Measurements from ENCODE around the gene DLGAP3.

Gene DLGAP3

DNA sequence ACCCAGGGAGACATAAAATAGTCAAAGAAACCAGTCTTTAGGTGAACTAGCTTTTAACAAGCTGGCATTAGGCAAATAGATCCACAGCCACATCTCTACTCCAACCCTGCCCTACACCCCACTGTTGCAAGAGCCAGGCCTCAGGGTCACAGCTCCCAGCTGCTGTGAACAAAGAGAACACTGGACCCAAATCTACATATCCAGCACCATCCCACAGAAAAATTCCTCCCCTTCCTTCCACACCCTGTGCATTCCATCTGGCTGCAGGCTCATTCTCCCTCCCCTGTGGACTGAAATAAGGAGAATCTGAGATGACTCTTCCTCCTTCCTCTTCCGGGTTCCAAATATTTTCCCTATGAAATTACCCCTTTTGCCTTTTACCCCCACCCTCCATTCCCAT is 23.2 kb downstream of the DLGAP3 start:
- DNase-seq, result no peak
- Histone ChIP-seq H3K9me3 (ENCODE audit: insufficient read depth, low read depth, low read length) (no peaks in the 10 kb centered on the region), H3K27ac (ENCODE audit: low read depth, low read length) (no peak overlapping the region), H3K4me2 (ENCODE audit: low read length) (no peak overlapping the region), H3K27me3 (ENCODE audit: insufficient read depth, low read length) (no peaks in the 10 kb centered on the region), H3K4me1 (ENCODE audit: control insufficient read depth in 1 of 2, insufficient read depth in 2 of 2, low read length in 2 of 2) (no peaks in the 10 kb centered on the region), H3K36me3 (ENCODE audit: control insufficient read depth in 1 of 2, insufficient read depth in 2 of 2, low read length in 2 of 2) (no peaks in the 10 kb centered on the region), H3K79me2 (ENCODE audit: control insufficient read depth, insufficient read depth, low read length, poor library complexity) (no peaks in the 10 kb centered on the region), H3K14ac (ENCODE audit: low read length) (no peak overlapping the region), H2BK120ac (ENCODE audit: insufficient read depth, low read length, poor library complexity) (no peak overlapping the region), H3K23ac (ENCODE audit: low read length) (no peak overlapping the region), H3K79me1 (ENCODE audit: low read length) (no peaks in the 10 kb centered on the region), H4K12ac (ENCODE audit: low read depth, low read length) (no peak overlapping the region), H2AK5ac (ENCODE audit: low read length) (no peak overlapping the region), H3K9ac (ENCODE audit: low read length) (no peak overlapping the region), H3K4me3 (ENCODE audit: low read depth, low read length) (no peak overlapping the region), H2AFZ (ENCODE audit: insufficient read depth, low read length, poor library complexity) (no peak overlapping the region), H3K18ac (ENCODE audit: low read length) (no peak overlapping the region), H2BK12ac (ENCODE audit: low read length) (no peak overlapping the region), H4K91ac (ENCODE audit: low read depth, low read length) (no peak overlapping the region), H2BK5ac (ENCODE audit: low read depth, low read length, poor library complexity) (no peak overlapping the region), H4K8ac (ENCODE audit: low read depth, low read length) (no peak overlapping the region), H3K4ac (ENCODE audit: low read depth, low read length) (no peak overlapping the region)
- no CpG with 5 or more reads among the region's 1 CpG for WGBS (ENCODE audit: extremely low coverage, insufficient coverage, insufficient read length)

DNA sequence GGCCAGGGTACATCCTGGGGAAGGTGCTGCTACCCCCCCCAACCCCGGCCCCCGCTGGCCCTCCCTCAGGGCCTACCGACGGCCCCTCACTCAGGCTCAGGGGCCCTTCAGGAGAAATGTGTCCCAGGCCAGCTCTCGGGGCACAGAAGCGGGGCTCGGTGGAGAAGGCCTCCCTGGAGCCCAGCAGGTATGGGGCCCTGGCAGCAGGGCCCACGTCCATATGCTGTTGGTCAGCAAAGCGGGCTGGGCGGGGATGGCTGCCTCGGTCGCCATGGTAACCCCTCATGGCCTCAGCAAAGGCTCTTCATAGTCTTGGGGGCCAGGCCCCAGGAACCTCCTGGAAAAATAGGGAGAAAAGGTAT is 24.4 kb downstream of the DLGAP3 start:
- no peak overlapping the region for H2BK120ac ChIP-seq (ENCODE audit: insufficient read depth, low read length, poor library complexity)
- H4K91ac ChIP-seq (ENCODE audit: low read depth, low read length), result no peak overlapping the region
- H4K12ac ChIP-seq (ENCODE audit: low read depth, low read length), result no peak overlapping the region
- H3K4me2 ChIP-seq (ENCODE audit: low read length), result no peak overlapping the region
- no peak overlapping the region for H3K14ac ChIP-seq (ENCODE audit: low read length)
- no peaks in the 10 kb centered on the region for H3K4me1 ChIP-seq (ENCODE audit: control insufficient read depth in 1 of 2, insufficient read depth in 2 of 2, low read length in 2 of 2)
- H3K36me3 ChIP-seq (ENCODE audit: control insufficient read depth in 1 of 2, insufficient read depth in 2 of 2, low read length in 2 of 2), result no peaks in the 10 kb centered on the region
- H3K9me3 ChIP-seq (ENCODE audit: insufficient read depth, low read depth, low read length), result no peaks in the 10 kb centered on the region
- H3K27me3 ChIP-seq (ENCODE audit: insufficient read depth, low read length), result no peaks in the 10 kb centered on the region
- H3K9ac ChIP-seq (ENCODE audit: low read length), result no peak overlapping the region
- H2BK5ac ChIP-seq (ENCODE audit: low read depth, low read length, poor library complexity), result no peak overlapping the region
- no peak overlapping the region for H3K23ac ChIP-seq (ENCODE audit: low read length)
- H3K79me1 ChIP-seq (ENCODE audit: low read length), result no peaks in the 10 kb centered on the region
- H4K8ac ChIP-seq (ENCODE audit: low read depth, low read length), result no peak overlapping the region
- no peak overlapping the region for H2BK12ac ChIP-seq (ENCODE audit: low read length)
- WGBS (ENCODE audit: extremely low coverage, insufficient coverage, insufficient read length), result no CpG with 5 or more reads among the region's 12 CpGs
- H3K4me3 ChIP-seq (ENCODE audit: low read depth, low read length), result no peak overlapping the region
- no peak overlapping the region for H3K27ac ChIP-seq (ENCODE audit: low read depth, low read length)
- H2AK5ac ChIP-seq (ENCODE audit: low read length), result no peak overlapping the region
- DNase-seq, result no peak
- no peak overlapping the region for H2AFZ ChIP-seq (ENCODE audit: insufficient read depth, low read length, poor library complexity)
- no peaks in the 10 kb centered on the region for H3K79me2 ChIP-seq (ENCODE audit: control insufficient read depth, insufficient read depth, low read length, poor library complexity)
- H3K4ac ChIP-seq (ENCODE audit: low read depth, low read length), result no peak overlapping the region
- H3K18ac ChIP-seq (ENCODE audit: low read length), result no peak overlapping the region

DNA sequence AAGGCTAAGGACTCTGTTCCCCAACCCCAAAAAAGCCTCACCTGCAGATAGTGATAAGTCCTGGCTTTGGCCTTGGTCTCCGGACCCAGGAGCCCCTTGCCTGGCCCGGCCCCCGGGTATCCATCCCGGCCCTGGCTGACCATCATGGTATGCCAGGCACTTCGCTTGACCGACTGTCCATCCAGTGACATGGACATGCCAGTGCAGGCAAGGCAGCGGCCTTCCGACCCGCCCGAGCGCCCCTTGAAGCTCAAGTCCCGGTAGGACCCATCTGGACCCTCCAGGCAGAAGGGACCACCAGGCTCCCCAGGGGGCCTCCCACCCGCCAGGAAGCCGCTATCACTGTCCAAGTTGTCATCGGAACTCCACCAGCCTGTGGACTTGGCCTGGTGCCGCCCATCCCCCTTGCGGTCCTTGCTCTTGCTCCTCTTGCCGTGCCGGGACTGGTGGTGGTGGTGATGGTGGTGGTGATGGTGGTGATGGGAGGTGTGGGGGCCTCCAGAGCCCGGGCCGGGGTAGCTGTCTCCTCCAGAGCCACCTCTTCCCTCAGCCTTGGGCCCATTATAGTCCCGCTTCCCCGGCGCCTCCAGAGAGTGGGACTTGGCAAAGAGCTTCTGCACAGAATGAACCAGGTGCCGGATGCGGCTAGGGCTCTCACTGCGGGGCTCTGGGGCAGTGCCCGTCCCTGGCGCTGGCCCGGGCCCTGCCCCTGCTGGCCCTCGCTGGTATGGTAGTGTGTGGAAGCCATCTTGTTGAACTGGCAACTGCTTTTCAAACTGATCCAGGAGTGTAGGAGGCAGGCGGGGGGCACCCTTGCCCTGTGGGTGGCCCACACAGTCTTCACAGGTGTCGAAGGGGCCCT is 25.0 kb downstream of the DLGAP3 start:
- no peak overlapping the region for H2AK5ac ChIP-seq (ENCODE audit: low read length)
- no peak overlapping the region for H4K12ac ChIP-seq (ENCODE audit: low read depth, low read length)
- no peak overlapping the region for H4K91ac ChIP-seq (ENCODE audit: low read depth, low read length)
- H4K8ac ChIP-seq (ENCODE audit: low read depth, low read length), result no peak overlapping the region
- H3K27ac ChIP-seq (ENCODE audit: low read depth, low read length), result no peak overlapping the region
- no peak for DNase-seq
- H2BK12ac ChIP-seq (ENCODE audit: low read length), result no peak overlapping the region
- no peaks in the 10 kb centered on the region for H3K9me3 ChIP-seq (ENCODE audit: insufficient read depth, low read depth, low read length)
- no peaks in the 10 kb centered on the region for H3K36me3 ChIP-seq (ENCODE audit: control insufficient read depth in 1 of 2, insufficient read depth in 2 of 2, low read length in 2 of 2)
- H3K4me3 ChIP-seq (ENCODE audit: low read depth, low read length), result no peak overlapping the region
- H3K14ac ChIP-seq (ENCODE audit: low read length), result no peak overlapping the region
- no peak overlapping the region for H3K18ac ChIP-seq (ENCODE audit: low read length)
- no peak overlapping the region for H3K9ac ChIP-seq (ENCODE audit: low read length)
- no peak overlapping the region for H2BK120ac ChIP-seq (ENCODE audit: insufficient read depth, low read length, poor library complexity)
- H3K79me2 ChIP-seq (ENCODE audit: control insufficient read depth, insufficient read depth, low read length, poor library complexity), result no peaks in the 10 kb centered on the region
- WGBS (ENCODE audit: extremely low coverage, insufficient coverage, insufficient read length), result no CpG with 5 or more reads among the region's 33 CpGs
- no peak overlapping the region for H3K4ac ChIP-seq (ENCODE audit: low read depth, low read length)
- H2BK5ac ChIP-seq (ENCODE audit: low read depth, low read length, poor library complexity), result no peak overlapping the region
- no peaks in the 10 kb centered on the region for H3K27me3 ChIP-seq (ENCODE audit: insufficient read depth, low read length)
- no peaks in the 10 kb centered on the region for H3K79me1 ChIP-seq (ENCODE audit: low read length)
- no peak overlapping the region for H3K4me2 ChIP-seq (ENCODE audit: low read length)
- H3K4me1 ChIP-seq (ENCODE audit: control insufficient read depth in 1 of 2, insufficient read depth in 2 of 2, low read length in 2 of 2), result no peaks in the 10 kb centered on the region
- H2AFZ ChIP-seq (ENCODE audit: insufficient read depth, low read length, poor library complexity), result no peak overlapping the region
- H3K23ac ChIP-seq (ENCODE audit: low read length), result no peak overlapping the region

DNA sequence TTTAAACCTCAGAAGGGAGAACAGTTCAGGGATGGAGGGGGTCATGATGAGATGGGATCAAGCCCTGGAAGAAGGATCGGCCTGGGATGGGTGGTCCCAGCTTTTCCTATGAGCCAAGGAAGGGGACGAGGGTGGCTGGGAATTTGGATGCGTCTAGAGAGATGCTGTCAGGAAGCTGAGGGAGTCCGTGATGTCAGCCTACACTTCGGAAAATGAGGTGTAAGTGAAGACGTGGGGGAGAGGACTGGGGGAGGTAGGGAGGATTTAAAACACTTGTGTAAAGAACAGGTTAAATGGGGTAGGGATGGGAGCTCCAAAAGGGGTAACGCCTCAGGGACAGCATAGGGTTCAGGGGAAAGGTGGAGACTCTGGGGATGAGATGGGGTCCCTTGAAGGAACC is 27.5 kb downstream of the DLGAP3 start:
- Histone ChIP-seq H3K4me3 (ENCODE audit: low read depth, low read length) (no peak overlapping the region), H3K14ac (ENCODE audit: low read length) (no peak overlapping the region), H3K9me3 (ENCODE audit: insufficient read depth, low read depth, low read length) (no peaks in the 10 kb centered on the region), H4K91ac (ENCODE audit: low read depth, low read length) (no peak overlapping the region), H2BK5ac (ENCODE audit: low read depth, low read length, poor library complexity) (no peak overlapping the region), H3K9ac (ENCODE audit: low read length) (no peak overlapping the region), H3K27me3 (ENCODE audit: insufficient read depth, low read length) (no peaks in the 10 kb centered on the region), H3K4me1 (ENCODE audit: control insufficient read depth in 1 of 2, insufficient read depth in 2 of 2, low read length in 2 of 2) (no peaks in the 10 kb centered on the region), H3K79me1 (ENCODE audit: low read length) (no peaks in the 10 kb centered on the region), H3K18ac (ENCODE audit: low read length) (no peak overlapping the region), H2BK120ac (ENCODE audit: insufficient read depth, low read length, poor library complexity) (no peak overlapping the region), H3K4ac (ENCODE audit: low read depth, low read length) (no peak overlapping the region), H2BK12ac (ENCODE audit: low read length) (no peak overlapping the region), H4K8ac (ENCODE audit: low read depth, low read length) (no peak overlapping the region), H3K79me2 (ENCODE audit: control insufficient read depth, insufficient read depth, low read length, poor library complexity) (no peaks in the 10 kb centered on the region), H3K36me3 (ENCODE audit: control insufficient read depth in 1 of 2, insufficient read depth in 2 of 2, low read length in 2 of 2) (no peaks in the 10 kb centered on the region), H4K12ac (ENCODE audit: low read depth, low read length) (no peak overlapping the region), H3K4me2 (ENCODE audit: low read length) (no peak overlapping the region), H2AFZ (ENCODE audit: insufficient read depth, low read length, poor library complexity) (no peak overlapping the region), H3K23ac (ENCODE audit: low read length) (no peak overlapping the region), H3K27ac (ENCODE audit: low read depth, low read length) (no peak overlapping the region), H2AK5ac (ENCODE audit: low read length) (no peak overlapping the region)
- no peak for DNase-seq
- no CpG with 5 or more reads among the region's 7 CpGs for WGBS (ENCODE audit: extremely low coverage, insufficient coverage, insufficient read length)

All from trophoblast cell (in vitro differentiated cells and primary cell).